NCI-H524 treated with DMSO at 0.1 percent for 48 hours (cell line): Measurements from ENCODE around the gene PLCB4.

Source experiments
- DNase-seq: peaks from one replicate; lab custom pipeline; 2025; lab: John Stamatoyannopoulos, UW

Gene PLCB4

GRCh38 chr20:9498322-9498721 lies 429.4 kb downstream of the PLCB4 start:
- no peak for DNase-seq

- DNase-seq = no peak
Observed at GRCh38 chr20:9499126-9499899, 430.4 kb downstream of the PLCB4 start.

DNA sequence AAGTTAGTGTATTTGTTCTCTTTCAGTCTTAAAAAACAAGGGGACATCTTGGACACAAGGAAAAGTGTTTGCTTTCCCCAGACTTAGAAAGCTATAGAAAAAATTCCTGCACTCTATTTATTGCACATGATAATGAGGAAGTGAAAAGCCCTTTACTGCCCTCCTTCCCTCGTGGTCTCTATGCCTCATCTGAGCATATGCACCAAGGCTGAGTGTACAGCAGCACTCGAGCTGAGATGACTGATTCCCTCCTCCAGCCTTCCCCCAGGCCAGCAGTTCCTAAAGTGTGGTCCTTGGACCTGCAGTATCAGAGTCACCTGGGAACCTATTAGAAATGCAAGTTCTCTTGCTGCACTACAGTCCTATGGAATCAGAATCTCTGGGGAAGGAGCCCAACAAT lies 431.2 kb downstream of the PLCB4 start:
- no peak for DNase-seq

GRCh38 chr20:9501473-9501872 lies 432.6 kb downstream of the PLCB4 start:
- no peak for DNase-seq

GRCh38 chr20:9503526-9504245 lies 434.8 kb downstream of the PLCB4 start:
- no peak for DNase-seq

GRCh38 chr20:9506280-9506821 lies 437.5 kb downstream of the PLCB4 start:
- no peak for DNase-seq

DNA sequence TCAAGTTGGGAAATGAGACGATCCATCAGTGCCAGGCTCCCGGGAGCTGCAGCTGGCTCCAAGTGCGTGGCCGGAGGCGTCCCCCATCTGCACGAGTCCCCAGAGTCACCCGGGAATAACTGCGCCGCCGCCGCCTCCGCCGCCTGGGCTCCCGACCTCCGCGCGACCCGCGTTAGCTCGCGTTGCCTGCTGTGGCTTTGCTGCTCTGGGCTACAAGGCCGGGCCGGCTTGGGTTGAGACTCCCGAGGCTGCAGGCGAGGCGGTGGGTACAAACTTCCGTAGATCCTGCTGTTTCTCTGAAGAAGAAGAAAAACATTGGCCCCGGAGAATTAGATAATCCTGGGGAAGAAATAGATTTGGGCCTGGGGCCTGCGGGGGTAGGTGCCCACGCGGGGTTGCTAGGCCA lies 438.1 kb downstream of the PLCB4 start:
- DNase-seq = no peak

DNA sequence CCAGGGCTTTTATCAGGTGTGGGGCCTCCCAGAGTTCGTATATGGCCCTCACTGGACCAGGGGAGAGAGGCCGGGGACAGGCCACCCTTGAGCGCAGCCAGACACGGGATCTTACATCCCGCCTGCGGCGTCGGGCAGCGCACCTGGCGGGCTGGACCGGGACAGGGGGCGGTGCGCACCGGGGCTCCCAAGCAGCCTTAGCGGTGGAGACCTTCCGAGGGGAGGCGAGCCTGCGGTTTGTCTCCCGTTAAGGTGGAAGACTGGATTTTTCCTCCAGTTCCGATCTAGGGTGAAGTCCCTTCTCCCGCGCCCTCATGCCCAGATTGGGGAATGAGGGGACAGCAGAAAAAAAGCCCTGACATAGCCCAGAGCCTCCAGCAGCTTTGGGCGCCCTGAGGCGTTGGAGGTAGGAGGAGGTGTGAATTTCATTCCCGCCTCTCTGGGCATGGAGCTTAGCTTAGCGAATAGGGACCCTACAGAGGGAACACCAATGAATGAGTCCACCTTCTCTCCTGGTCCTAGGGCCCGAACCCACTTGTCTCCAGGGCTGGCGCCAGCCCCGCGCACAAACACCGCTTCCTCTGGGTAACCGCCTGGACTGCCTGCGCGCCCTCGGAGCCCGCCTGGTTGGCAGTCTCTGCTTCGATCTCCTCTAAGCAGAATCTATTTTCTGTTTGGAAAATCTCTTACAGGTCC lies 438.8 kb downstream of the PLCB4 start:
- DNase-seq = no peak

GRCh38 chr20:9508240-9508661 lies 439.4 kb downstream of the PLCB4 start:
- no peak for DNase-seq

DNA sequence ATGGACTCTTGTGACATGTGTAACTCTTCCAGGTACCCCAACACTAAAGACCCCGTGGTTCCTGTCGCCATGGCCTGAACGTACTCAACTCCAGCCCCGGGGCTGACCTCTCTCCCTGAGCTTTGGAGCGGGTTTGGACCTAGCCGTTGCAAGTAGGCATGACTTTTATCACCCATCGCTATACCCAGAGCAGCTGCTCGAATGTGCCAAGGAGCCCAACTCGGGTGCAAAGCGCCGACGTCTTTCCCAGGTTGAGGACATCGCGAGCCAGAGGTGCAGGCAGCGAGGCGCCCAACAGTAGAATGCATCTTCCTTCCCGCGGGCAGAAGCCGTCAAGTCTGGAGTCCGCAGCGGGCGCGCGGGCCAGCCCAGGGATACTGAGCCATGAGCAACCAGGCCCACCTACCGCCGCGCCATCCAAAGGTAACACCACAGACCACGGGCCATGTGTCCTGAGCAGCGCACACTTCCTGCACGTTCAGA lies 439.9 kb downstream of the PLCB4 start:
- DNase-seq = no peak

GRCh38 chr20:9509246-9509645 lies 440.4 kb downstream of the PLCB4 start:
- no peak for DNase-seq

GRCh38 chr20:9510911-9511310 lies 442.0 kb downstream of the PLCB4 start:
- DNase-seq = no peak

DNA sequence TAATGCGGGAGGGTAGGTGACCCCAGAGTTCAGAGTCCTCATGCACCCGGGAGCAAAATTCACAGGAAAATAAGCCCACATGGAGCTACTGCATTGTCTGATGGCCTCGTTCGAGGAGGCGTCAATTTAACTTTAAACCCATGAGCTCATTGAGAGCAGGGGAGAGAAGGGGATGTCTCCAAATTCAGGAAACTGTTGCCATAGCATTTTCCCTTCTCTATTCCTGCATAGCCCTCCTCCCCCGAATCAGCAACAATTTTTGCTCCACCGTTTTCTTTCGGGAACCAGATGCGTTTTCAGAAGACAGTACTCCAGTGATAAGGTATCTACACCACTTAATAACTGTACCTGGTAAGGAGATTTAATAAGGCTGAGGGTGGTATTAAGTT lies 445.2 kb downstream of the PLCB4 start:
- no peak for DNase-seq

DNA sequence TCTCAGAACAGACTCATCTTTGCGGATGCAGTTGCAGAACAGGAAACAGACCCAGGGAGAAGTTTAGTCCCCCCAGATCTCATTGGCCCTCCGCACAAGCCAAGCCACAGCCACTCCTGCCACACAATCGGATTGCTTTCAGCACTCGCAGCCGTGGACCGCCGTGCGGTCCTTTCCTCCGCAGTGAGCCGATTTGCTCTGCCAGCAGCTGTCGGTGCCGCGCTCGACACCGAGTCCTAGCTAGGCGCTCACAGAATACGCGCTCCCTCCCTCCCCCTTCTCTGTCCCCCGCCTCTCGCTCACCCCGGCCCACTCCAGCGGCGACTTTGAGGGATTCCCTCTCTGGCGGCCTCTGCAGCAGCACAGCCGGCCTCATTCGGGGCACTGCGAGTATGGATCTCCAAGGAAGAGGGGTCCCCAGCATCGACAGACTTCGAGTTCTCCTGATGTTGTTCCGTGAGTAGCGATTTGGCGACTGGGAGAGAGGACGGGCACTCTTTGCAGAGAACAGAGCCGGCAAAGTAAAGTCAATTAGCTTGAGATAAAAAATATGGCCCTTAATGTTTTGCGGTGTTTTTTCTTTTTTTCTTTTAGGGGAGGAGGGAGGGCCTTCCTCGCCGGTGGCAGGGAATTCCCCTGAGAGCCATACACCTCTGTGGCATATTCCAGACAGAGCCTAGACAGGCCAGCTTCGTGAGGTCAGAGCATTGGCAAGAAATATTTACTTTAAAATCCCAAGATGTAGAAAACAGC lies 445.8 kb downstream of the PLCB4 start, which contains the start of gene LAMP5:
LAMP5 (plus strand) TSS at position 130 of the 753 bp plus-strand sequence; CDS start at position 393, 263 bp downstream.
- DNase-seq = peak; percentile 23

DNA sequence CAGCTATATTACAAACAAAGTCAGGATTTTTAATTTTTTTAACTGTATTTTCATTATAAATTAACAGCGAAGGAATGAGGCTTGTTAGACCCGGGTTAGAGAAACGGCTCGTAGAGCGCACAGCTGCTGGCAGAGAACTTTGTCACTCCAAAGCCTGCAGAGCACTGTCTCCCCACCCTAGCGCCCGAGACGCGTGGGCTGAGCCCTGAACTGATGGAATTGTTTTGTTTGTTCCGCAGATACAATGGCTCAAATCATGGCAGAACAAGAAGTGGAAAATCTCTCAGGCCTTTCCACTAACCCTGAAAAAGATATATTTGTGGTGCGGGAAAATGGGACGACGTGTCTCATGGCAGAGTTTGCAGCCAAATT lies 446.3 kb downstream of the PLCB4 start:
- DNase-seq = no peak

DNA sequence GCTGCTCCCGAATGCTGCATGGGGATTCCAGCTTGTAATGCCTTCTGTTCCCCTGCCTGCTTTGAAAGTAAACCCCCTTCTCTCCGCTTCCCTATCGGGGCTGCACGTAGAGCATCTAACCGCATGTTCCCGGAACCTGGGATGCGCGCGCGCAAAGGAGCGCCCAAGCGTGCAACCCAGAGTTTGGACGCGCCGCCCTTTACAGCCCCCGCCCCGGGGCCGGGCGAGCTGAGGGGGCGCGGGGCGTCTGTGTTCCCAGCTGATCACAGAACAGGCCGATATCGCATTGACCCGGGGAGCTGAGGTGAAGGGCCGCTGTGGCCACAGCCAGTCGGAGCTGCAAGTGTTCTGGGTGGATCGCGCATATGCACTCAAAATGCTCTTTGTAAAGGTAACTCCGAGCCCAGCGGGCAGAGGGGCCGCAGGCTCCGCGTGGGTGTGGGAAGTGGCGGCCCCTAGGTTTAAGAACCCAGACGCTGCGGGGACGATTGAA lies 446.9 kb downstream of the PLCB4 start:
- no peak for DNase-seq

DNA sequence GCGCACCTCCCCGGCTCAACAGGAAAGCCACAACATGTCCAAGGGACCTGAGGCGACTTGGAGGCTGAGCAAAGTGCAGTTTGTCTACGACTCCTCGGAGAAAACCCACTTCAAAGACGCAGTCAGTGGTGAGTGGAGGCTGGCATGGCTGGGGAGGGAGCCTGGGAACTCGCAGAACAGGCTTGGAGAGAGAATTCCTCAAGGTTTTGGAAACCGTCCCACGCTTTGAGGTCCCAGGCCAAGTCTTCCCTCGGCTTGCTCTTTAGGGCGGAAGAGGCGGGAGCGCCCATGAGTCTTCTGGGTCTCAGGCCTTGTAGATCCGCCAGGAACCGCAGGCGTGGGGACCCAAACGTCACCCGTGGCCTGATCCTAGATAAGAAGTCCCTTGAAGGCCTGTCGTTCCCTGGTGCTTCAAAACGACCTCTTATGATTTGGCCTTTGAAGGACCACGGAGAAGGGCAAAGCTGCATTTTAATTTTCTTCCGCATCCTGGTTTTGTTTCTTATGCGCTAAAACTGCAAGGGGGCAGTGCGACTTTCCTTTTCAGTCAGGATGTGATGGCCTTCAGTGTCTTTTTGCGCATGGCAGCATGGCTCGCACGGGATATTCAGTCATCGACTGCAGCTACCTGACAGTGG lies 447.5 kb downstream of the PLCB4 start:
- DNase-seq = no peak

DNA sequence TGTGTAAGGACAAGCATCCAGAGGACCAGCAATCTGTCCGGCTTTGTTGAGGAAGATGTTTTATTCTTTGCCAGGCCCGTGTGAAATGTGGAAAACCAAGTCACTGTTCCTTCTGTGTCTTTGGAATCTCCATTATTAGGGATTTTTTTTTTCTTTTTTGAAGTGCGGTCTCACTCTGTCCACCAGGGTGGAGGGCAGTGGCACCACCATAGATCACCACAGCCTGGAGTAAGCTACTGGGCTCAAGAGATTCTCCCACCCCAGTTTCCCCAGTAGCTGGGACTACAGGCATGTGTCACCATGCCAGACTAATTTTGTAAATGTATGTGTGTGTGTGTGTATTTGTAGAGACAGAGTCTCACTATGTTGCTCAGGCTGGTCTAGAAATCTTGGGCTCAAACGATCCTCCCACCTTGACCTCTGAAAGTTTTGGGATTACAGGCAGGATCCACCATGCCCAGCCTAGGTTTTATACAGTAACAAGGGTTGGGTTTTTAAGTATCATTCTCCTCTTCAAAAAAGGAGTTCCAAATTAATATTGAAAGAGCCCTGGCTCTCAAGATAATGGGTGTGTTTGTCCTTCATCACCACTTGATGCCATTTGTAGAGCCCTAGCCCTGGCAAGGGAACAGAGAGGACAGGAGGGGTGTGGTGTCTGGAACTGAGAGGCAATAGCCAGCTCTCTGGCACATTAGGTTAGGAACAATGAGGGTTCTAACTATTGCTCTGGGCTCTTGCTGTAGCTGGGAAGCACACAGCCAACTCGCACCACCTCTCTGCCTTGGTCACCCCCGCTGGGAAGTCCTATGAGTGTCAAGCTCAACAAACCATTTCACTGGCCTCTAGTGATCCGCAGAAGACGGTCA lies 448.6 kb downstream of the PLCB4 start:
- no peak for DNase-seq

DNA sequence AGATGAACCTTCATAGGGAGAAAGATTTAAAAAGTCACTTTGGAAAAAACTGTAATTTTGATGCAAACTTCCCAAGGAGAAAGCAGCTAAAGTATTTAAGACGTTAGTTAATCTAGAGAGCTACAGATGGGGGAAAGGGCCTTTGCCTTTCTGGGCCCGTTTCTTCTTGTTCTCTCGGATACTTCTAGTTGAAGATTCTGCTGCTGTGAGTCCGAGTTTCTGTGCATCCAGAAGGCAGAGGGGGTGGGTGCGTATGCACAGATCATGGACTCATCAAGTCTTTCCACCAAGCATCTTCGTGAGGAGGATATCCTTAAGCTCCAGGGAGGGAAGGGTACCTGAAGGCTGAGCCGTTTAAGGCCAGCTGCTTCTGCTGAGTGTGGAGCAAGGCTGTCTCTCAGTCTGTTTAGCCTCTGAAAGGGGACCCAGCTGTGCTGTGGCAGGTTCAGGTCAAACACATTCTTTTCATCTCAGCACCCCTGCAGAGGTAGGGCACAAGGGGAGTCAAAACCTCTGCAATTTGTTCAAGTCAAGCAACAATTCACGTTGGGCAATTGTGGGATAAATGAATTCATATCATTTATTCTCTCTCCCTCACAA lies 449.8 kb downstream of the PLCB4 start:
- no peak for DNase-seq

DNA sequence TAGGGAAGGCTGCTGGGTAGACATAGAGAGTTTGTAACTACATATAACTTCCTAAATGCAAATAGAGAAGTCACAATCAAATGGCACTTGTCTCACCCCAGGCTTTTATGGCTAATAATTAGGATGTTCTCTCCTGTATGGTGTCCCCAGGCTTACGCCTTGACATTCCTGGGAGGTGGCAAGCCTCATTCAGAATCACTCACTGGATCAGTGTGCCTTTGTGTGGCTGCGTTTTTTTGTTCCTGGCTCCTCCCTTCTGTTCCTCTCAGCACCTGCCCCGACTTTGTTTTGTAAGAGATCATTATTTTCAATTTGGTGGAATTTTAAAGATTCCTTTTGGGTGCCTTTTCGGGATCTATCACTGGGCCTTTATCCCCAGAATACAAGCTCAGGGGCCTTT lies 451.2 kb downstream of the PLCB4 start:
- DNase-seq = no peak
